Progenitor cell of endocrine pancreas (in vitro differentiated cells): ENCODE results near the gene REG1B. TPM values are rescaled to one million over a fixed set of nuclear protein-coding genes. Genes with fewer than 3 reads are reported as not detected.

Experiments used
- DNase-seq: peaks from one replicate; pipeline ENCODE4 v3.0.0; 2021; ENCODE audit warnings: low spot score; ENCODE audit not compliant: unreplicated experiment
- H3K27ac Mint-ChIP-seq: 2 replicates; pipeline ENCODE4 v1.8.0; 2021; ENCODE audit warnings: mild to moderate bottlenecking, moderate library complexity, mixed read lengths
- H3K27me3 Mint-ChIP-seq: 2 replicates; pipeline ENCODE4 v1.8.0; 2021; ENCODE audit warnings: mixed read lengths
- H3K36me3 Mint-ChIP-seq: 2 replicates; pipeline ENCODE4 v1.8.0; 2022; ENCODE audit warnings: mixed read lengths; ENCODE audit not compliant: insufficient read depth
- H3K4me1 Mint-ChIP-seq: 2 replicates; pipeline ENCODE4 v1.8.0; 2021; ENCODE audit warnings: low read depth, mixed read lengths
- H3K4me3 Mint-ChIP-seq: 2 replicates; pipeline ENCODE4 v1.8.0; 2021; ENCODE audit warnings: low read depth, mild to moderate bottlenecking, moderate library complexity, mixed read lengths
- H3K9me3 Mint-ChIP-seq: 2 replicates; pipeline ENCODE4 v1.8.0; 2021; ENCODE audit warnings: low read depth, mixed read lengths
- long read RNA-seq: library from polyadenylated mRNA; unstranded; transcript quantifications from one replicate; pipeline ENCODE4 v2.0.0, GENCODE V29; 2020
- total RNA-seq: library from RNA; stranded (reverse); gene quantifications from 2 replicates; pipeline ENCODE4 v1.2.1, GENCODE V29; 2021
- TF ChIP-seq, protein P1 (sequence below): fragments of 200-600 bp; sonication (generic); IDR thresholded peaks from one replicate; pipeline ENCODE4 v1.5.0; 2021; ENCODE audit warnings: antibody characterized with exemption, mild to moderate bottlenecking; ENCODE audit not compliant: unreplicated experiment

The REG1B gene, protein sequence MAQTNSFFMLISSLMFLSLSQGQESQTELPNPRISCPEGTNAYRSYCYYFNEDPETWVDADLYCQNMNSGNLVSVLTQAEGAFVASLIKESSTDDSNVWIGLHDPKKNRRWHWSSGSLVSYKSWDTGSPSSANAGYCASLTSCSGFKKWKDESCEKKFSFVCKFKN
- not detected in 2 replicates for total RNA-seq
- long read RNA-seq: 0 reads

DNA sequence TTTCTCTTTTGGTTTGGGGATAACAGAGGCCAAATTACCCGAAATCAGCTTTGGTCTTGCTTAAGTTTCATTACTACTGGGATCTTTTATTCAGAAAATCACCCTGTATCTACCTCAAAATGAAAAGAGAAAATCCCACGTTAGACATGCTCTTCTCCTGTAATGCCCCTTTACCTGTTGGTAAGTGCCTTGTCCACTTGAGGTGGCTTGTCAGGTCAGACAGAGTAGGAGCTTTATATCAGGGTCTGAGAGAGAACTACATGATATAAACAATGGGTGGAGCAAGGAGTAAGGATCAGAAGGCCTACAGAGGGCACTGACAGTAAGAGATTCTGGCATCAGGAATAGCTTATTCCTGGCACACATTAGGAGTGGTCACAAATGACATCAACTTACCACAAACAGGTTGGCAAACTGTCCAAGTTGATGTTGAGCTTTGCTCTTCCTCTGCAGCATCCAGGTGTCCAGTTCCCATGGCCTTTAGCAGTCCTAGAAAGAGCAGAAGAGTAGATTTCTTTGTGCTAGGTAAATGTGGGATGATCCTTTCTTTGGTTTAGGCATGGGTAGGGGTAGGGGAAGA, at the start of gene REG1B:
TSS of gene REG1B (minus strand) at position 209 of the 580 bp plus-strand sequence. CDS start 381 bp downstream, outside the sequence.
- no peak for DNase-seq
- Mint-ChIP-seq H3K36me3 (no peaks in the 10 kb centered on the region), H3K27ac (no peak within 1 kb of the TSS), H3K27me3 (peaks cover 4% of the 10 kb centered on the region), H3K4me3 (no peak within 1 kb of the TSS), H3K9me3 (peaks cover 4% of the 10 kb centered on the region), H3K4me1 (no peaks in the 10 kb centered on the region)
- TF ChIP-seq, protein P1, sequence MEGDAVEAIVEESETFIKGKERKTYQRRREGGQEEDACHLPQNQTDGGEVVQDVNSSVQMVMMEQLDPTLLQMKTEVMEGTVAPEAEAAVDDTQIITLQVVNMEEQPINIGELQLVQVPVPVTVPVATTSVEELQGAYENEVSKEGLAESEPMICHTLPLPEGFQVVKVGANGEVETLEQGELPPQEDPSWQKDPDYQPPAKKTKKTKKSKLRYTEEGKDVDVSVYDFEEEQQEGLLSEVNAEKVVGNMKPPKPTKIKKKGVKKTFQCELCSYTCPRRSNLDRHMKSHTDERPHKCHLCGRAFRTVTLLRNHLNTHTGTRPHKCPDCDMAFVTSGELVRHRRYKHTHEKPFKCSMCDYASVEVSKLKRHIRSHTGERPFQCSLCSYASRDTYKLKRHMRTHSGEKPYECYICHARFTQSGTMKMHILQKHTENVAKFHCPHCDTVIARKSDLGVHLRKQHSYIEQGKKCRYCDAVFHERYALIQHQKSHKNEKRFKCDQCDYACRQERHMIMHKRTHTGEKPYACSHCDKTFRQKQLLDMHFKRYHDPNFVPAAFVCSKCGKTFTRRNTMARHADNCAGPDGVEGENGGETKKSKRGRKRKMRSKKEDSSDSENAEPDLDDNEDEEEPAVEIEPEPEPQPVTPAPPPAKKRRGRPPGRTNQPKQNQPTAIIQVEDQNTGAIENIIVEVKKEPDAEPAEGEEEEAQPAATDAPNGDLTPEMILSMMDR: no peak

DNA sequence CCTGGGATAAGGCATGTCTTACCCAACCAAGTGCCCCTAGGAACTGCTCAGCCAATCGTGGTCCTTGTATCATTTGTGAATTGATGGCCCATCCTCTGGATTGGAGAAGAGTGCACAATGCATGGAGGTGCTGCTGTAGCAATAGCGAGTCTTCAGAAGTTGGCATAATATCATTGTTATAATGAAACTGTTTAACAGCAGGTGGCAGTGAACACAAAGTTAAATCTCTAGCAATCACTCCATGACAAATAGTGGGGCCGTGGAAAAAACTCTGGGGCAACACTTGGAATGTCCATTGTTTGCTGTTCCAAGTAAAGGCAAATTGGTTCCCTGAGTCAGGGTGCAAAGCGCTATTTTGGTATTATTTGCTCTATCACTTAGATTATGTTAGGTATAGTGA, 43.9 kb upstream of the REG1B start:
- H3K36me3 Mint-ChIP-seq: no peaks in the 10 kb centered on the region
- H3K27me3 Mint-ChIP-seq: peaks cover 1% of the 10 kb centered on the region
- H3K9me3 Mint-ChIP-seq: no peaks in the 10 kb centered on the region
- no peak for DNase-seq
- TF ChIP-seq, protein P1: no peak
- H3K4me3 Mint-ChIP-seq: no peak overlapping the region
- no peak overlapping the region for H3K27ac Mint-ChIP-seq
- H3K4me1 Mint-ChIP-seq: no peaks in the 10 kb centered on the region

DNA sequence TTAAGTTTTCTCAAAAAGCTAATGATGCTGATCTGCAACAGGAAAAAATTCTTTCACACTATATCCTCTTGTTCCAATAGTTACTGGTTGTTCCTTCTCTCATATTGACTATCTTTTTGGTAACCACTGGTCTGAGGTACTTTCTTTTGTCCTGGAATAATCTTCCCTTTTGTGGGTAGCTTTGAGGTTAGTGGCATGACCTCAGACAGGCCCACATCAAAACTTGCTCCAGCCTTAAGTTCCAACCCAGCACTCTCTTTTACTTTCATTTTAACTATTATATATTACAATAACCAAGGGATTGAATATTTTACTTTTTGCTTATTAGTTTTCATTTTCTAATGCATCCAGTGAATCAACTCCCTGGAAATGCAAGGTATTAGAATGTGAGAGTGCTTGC, 42.0 kb upstream of the REG1B start:
- DNase-seq: no peak
- H3K9me3 Mint-ChIP-seq: no peaks in the 10 kb centered on the region
- H3K4me1 Mint-ChIP-seq: no peaks in the 10 kb centered on the region
- no peaks in the 10 kb centered on the region for H3K27me3 Mint-ChIP-seq
- no peaks in the 10 kb centered on the region for H3K36me3 Mint-ChIP-seq
- H3K27ac Mint-ChIP-seq: no peak overlapping the region
- H3K4me3 Mint-ChIP-seq: no peak overlapping the region
- TF ChIP-seq, protein P1: no peak

DNA sequence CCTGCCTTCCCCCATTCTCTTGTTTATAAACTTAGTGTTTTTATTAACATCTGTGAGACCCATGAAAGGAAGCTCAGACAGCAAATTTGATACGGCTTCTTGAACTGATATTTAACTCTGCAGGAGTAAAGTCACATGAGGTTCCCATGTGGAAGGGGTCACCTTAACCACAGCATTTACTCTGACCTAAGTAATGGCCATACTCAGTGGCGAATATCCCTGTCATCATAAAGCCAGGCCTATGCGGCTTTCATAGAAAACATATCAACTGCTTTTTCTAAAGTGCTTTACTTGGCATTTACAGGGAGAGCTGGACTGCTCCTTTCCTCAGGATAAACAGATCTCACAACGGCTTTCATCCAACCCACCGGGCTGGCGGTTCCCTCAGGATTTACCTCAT, 41.5 kb upstream of the REG1B start:
- Mint-ChIP-seq H3K4me3 (no peak overlapping the region), H3K36me3 (no peaks in the 10 kb centered on the region), H3K27ac (no peak overlapping the region), H3K27me3 (no peaks in the 10 kb centered on the region), H3K9me3 (no peaks in the 10 kb centered on the region), H3K4me1 (no peaks in the 10 kb centered on the region)
- no peak for DNase-seq
- TF ChIP-seq, protein P1: no peak

DNA sequence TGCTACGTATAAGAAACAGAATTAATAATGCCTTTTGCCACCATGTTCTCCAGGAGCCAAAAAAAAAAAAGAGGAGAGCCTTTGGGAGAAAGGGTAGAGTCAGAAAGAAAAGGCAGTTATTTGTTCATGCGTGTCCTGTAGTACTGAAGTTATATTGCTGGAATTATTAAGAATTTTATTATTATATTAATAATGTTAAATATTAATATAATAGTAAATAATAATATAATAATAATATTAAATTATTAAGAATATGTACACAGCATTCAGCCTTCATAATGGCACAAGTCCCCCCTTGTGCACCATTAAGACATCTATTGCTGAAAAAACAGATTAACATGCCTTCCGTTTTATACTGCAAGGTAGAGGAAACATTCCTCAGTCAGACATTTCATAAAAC, 40.6 kb upstream of the REG1B start:
- Mint-ChIP-seq H3K27me3 (no peaks in the 10 kb centered on the region), H3K4me1 (no peaks in the 10 kb centered on the region), H3K4me3 (no peak overlapping the region), H3K9me3 (no peaks in the 10 kb centered on the region), H3K36me3 (no peaks in the 10 kb centered on the region), H3K27ac (no peak overlapping the region)
- TF ChIP-seq, protein P1: no peak
- no peak for DNase-seq
